Myocyte (in vitro differentiated cells): ENCODE results near the gene ANKAR. TPM values are rescaled to one million over a fixed set of nuclear protein-coding genes. Genes with fewer than 3 reads are reported as not detected.
"Not testable (repeated sequence)": the region's sequence is repeated elsewhere in the genome, so short reads cannot be mapped to it uniquely, and the experiment has no call there.

Experiments used
- DNase-seq: peaks from one replicate; pipeline ENCODE4 v3.0.0-alpha.2; 2012; ENCODE audit warnings: low read depth
- total RNA-seq: library from RNA; depleted of rRNA; stranded (reverse); fragments of >200 nt; gene quantifications from 2 replicates; pipeline ENCODE4 v1.2.3, GENCODE V29; 2014

ANKAR gene
- total RNA-seq, 1 donor from 2014 or later: 5.9 TPM

DNA sequence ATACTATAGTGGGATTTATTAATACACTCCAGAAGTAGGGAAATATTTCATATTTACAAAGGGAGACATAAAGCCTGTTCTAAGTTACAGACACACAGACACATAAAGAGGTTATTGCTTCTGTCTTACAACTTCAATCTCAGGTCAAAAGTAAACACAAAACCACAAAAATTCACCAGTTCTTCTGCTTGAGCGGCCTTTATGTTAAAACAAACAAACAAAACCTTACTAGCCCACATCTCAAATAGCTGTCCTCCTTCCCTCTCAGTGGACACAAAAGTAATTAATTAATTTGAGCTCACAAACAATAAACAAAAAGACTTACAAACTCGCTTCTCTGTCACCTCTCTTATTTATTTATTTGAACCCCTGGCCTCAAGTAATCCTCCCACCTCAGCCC lies 14.7 kb upstream of the ANKAR start:
- DNase-seq: no peak

DNA sequence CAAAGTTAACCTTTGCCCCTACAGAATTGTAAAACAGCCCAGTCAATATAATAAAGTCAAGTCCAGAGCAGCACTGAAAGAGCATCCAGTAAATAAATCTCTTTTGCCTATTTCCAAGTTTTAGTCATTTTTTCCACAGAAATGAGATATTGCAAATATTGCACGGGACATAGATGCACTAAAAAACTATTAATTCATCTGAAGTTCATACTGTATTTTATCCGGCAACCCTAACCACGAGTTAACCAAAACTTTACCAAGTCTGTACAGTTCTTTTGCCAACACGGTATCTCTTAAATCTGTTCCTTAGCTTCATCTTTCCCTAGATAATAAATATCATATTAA lies 13.7 kb upstream of the ANKAR start:
- no peak for DNase-seq

DNA sequence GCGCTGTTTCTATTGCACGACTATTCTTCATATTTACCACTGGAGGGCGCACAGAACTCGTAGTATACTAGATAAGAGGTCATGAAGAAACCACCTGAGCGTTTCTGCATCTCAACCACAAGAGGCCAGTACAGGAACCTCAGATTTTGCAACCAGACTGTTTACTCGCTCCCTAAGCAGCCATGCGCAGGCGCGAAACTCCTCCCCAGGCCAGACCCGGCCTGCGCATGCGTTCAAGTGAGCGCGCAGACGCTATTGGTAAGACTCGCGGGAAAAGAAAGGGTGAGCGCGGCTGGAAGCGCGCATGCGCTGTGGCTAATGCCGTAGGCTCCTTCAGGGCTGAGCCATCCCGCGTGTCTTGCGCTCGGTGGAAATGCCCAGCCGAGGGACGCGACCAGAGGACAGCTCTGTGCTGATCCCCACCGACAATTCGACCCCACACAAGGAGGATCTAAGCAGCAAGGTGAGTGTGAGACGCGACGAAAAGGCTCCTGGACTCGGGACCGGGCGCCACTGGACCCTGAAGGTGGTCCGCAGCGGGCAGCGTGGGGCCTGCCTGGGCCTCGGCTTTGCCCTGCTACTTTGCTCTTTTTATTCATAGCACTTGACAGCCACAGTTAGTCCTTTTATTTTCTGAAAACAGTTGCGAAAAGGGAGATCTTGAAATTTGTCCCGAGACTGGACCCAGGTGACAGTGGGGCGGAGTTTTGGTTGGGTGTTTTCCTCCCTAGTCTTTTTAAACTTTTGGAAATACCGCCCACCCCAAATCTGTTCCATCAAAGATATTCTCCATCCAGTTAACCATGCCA lies 13.1 kb upstream of the ANKAR start, which contains the start of gene ASNSD1:
Gene ASNSD1, plus strand, starts transcription at position 312 of the 809 bp plus-strand sequence. CDS start 4,674 bp downstream, outside the sequence.
- DNase-seq: peak; percentile 99

DNA sequence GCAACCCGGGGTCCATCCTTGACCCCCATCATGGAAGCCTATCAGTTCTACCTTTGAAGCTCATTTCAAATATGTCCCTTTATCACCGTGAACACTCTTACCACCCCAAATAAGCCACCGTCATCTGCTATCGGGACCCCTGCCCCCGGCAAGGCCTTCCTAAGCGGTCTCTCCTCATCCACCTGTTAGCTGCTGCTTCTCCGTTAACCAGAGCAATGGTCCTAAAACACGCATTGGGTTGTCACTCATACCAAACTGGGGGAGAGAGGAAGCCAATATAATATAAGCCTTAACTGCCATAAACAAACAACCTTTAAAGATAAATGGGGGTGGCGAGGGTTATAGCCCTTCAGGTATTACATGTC lies 12.5 kb upstream of the ANKAR start:
- DNase-seq: no peak

DNA sequence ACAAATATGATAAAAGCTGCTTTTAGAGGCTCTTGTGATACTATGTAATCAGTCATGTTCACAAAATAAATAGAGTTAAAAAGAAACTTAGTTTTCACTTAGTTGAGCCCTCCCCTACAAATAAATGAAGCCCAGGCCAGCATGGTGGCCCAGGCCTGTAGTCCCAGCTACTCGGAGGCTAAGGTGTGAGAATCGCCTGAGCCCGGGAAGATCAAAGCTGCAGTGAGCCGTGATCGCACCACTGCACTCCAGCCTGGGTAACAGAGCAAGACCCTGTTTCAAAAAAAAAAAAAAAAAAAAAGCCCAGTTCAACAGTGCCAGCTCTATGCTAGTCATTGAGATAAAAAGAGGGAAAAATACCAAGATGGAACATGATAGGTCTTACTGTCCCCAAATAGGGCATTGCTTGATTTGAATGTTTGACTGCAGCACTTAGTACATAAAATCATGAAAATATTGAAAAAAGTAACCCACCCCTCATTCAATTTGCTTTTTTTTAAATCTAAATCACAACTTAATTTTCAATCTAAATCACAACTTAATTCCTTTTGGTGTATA lies 11.7 kb upstream of the ANKAR start:
- no peak for DNase-seq

DNA sequence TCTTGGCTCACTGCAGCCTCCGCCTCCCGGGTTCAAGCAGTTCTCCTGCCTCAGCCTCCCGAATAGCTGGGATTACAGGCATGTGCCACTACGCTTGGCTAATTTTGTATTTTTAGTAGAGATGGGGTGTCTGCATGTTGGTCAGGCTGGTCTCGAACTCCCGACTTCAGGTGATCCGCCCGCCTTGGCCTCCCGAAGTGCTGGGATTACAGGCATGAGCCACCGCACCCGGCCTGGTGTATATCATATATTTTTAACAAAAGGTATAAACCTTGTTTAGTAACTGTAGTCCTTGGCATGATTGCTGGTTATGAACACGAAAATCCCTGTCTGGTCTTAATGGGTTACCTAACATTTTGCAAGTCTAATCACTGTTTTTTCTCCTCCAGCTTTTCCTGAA lies 11.2 kb upstream of the ANKAR start:
- DNase-seq: not testable (repeated sequence)

DNA sequence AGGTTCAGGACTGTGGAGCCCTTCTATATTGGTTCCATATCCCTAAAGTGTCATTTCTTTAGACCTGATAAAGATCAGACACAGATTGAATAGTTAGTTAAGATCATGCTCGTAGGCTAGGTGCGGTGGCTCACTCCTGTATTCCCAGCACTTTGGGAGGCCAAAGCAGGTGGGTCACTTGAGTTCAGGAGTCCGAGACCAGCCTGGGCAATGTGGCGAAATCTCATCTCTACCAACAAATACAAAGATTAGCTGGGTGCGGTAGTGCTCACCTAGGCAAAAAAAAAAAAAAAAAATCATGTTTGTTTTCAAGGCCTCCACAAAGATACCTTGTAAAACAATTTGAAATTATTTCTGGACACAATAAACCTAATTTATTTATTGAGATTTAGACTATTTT lies 4.6 kb upstream of the ANKAR start:
- DNase-seq: no peak

DNA sequence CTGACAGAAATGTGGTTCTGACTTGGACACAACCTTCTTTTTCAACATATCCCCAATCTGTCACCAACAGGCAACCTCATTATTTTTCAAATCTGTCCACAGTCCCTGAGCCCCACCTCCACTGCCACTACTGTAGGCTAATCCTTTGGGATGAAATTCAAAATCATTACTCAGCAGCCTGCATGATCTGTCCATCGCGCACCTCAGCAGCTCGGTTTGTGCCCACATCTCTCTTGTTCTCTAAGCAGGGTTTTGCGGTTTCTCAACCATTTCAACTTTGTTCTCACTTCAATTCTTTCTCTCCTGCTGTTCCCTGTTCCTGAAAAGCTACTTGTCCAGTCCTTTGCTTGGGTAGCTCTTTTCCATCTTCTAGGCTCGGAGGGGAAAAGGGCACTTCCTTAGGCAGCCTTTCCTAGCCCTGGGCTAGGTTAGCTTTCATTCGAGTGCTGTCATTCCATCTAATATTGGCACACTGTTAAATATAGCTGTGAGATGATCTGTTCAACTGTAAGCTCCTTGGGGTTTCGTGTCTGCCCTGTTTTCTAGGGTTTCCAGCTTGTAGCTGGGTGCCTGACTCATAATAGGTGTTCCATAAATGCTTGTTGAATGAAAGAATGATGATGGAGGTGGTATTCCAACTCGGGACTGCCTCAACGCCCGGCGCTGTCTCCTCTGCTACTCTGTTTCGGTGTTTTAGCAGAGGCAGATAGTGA lies 653 bp upstream of the ANKAR start:
- DNase-seq: no peak

DNA sequence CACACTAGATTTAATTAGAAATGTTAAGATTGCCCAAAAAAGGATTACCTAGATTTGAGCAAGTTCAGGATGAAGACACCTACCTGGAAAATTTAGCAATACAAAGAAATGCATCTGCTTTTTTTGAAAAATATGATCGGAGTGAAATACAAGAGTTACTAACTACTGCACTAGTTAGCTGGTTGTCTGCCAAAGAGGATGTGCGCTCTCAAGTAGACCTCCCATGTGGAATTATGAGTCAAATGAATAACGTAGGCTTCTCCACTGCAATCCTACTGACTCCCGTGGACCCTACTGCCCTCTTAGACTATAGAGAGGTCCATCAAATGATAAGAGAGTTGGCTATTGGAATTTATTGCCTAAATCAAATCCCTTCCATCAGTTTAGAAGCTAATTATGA lies 2.0 kb downstream of the ANKAR start:
- no peak for DNase-seq

DNA sequence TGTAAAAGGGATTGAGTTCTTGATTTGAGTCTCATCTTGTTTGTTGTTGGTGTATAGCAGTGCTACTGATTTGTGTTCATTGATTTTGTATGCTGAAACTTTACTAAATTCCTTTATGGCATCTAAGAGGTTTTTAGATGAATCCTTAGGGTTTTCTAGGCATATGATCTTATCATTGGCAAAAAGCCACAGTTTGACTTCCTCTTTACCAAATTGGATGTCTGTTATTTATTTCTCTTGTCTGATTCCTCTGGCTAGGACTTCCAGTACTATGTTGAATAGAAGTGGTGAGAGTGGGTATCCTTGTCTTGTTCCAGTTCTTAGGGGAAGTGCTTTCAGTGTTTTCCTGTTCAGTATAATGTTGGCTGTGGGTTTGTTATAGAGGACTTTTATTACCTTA lies 4.8 kb downstream of the ANKAR start:
- no peak for DNase-seq

DNA sequence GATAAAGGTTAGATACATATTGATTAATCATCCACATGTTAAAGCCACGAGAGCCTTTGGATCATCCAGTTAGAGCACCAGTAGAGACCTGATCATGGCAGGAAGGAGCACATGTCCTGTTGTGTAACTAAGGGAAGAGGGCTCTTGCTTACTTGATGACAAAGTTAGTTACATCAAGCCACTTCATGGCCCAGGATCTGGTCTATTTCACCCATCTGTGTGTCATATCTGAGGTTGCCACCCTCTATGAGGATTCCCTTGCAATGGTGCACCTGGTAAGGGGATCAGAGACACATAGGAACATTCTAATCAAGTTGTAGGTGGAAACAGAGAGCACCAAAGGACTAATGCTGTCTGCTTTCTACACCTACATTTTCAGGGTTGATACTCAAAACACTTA lies 6.7 kb downstream of the ANKAR start:
- DNase-seq: no peak

DNA sequence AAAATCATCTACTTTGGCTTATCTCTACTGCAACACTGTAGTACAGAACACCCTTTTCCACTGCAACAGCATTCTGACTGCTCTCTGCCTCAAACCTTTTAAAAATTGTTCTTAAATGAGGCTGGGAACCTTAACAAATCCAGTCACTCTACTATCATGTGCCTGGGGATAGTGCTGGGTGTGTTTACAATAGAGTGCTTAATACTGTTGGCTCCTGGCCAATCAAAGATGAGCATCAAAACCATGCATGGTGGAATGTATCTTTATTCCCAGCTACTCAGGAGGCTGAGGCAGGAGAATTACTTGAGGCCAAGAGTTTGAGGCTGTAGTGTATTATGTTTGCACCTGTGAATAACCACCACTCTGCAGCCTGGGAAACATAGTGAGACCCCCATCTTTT lies 7.4 kb downstream of the ANKAR start:
- DNase-seq: no peak

DNA sequence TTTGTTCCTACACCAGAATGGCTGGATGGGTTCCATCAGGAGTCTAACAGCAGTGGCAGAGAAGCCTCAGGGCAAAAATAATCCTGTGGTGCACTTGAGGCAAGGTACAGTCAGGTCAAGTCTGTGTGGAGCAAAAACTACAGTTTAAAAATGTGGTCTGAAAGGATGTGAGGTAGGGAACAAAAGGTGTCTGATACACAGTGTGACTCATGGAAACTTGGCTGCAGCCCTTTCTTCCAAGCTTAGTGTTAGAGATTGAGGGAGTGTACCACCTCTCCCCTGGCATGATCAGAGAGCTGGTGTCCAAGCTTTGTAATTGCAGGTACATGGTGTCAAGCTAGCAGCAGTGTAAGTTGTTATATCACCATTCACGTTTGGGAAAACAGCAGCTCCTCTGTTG lies 8.9 kb downstream of the ANKAR start:
- DNase-seq: no peak

DNA sequence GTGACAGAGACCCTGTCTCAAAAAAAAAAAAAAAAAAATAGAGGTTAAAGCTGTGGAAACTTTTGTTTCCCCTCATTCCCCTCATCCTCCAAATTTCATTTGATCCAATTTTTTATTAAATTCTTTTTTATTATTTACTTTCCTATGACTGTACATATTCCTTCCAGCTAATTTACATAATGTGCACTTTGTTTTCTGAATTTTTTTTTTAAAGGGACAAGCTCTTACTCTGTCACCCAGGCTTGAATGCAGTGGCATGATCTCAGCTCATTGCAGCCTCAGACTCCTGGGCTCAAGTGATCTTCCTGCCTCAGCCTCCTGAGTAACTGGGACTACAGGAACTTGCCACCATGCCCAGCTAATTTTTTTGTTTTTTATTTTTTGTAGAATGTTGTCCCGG lies 10.3 kb downstream of the ANKAR start:
- DNase-seq: no peak

DNA sequence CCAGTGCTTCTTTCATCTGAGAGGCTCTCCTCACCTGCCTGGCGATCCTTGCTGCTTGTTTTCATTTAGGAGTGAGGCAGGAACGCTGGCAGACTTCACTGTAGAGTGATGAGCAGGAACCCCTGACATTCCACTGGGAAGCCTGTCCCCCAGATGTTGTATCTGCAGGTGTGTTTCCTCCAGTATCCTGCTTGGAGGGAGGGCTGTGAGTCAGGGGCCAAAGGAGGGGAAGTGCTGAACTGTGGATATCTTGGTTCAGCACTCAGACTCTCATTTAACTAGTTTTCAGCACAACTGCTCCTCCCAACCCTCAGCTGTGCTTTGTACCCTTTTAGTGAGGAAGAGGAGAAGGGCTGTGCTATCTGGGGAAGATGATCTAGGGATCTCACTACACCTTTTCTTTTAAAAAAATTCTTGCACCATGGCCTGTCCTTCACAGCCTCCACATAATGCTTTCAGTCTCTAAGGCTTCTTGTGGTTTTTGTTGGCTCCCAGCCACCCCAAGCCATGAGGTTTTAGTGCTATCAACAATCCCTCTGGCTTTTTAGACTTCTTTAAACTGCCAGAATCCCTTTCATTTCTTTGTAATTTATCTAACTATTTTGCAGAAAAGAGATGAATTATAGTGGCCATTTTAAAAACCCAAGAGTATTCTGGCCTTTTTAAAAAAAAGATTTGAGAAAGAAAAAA lies 11.2 kb downstream of the ANKAR start:
- DNase-seq: peak; percentile 79

DNA sequence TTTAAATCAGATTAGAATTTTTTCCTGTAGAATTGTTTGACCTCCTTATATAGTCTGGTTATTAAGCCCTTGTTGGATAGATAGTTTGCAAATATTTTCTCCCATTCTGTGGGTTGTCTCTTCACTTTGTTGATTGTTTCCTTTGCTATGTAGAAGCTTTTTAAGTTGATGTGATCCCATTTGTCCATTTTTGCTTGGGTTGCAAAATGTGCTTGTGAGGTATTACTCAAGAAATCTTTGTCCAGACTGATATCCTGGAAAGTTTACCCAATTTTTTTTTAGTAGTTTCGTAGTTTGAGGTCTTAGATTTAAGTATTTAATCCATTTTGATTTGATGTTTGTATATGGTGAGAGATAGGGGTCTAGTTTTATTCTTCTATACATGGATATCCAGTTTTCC lies 13.3 kb downstream of the ANKAR start:
- not testable (repeated sequence) for DNase-seq

DNA sequence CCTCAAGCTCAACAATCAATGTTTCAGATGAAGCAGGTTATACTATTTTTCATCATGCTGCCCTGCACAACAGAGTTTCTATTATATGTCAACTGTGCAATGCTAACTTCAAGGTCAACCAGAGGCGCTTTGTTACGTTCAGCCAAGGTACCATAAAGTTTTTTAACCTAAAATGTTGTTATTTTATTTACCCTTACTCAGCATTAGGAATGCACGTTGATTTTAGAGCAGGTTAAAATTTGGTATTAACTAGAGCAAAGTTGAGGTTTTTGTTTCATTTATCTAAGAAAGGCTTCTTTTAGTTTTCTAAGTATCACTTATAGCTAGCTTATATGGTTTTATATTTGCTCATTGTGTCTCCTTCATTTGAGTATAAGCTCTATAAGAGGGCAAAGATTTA lies 21.8 kb downstream of the ANKAR start:
- no peak for DNase-seq

DNA sequence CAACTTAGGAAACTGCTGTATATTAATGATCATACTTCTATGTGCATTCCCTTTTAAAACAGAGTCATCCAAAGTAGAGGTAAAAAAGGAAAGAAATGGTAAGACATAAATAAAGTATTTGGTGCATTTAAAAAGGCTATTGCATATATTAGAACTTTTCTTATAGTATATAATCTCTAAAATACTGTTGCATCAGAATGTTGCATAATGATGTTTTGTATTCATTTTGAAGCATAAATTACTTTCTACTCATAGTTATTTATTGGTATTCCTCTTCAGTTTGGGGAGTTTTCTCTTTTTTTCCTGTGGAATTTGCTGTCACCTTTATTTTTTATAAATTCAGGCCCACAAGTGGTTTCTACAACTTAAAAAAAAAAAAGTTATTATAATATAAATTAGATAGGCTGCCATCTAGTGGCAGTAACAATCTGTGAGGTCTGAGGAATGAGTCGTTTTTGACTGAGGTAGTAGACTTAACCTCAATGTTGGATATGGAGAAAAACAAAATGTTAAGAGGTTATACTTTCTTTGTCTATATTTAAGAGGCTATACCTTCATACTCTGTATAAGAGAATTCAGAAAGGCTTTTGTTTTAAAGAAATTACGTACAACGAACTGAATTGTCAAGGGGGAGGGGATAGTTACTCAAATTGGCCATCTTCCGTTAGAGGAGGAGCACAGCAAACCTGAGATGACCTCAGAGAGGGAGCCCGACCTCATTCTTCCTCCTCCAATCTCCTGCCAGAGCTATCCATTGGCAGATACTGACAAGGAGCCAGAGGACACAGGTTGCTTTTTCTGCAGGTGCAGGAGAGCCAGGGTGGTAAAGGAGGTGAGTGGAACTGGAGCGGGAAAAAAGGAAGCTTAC lies 23.8 kb downstream of the ANKAR start:
- DNase-seq: peak; percentile 65

DNA sequence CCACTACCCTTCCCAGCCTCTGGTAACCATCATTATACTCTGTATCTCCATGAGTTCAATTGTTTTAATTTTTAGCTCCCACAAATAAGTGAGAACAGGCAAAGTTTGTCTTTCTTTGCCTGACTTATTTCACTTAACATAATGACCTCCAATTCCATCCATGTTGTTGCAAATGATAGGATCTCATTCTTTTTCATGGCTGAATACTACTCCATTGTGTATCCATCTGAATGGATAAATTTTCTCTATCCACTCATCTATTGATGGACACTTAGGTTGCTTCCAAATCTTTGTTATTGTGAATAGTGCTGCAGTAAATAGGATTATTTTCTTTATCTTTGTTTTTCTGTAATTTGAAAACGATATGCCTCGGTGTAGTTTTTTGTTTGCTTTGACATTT lies 26.2 kb downstream of the ANKAR start:
- DNase-seq: no peak

DNA sequence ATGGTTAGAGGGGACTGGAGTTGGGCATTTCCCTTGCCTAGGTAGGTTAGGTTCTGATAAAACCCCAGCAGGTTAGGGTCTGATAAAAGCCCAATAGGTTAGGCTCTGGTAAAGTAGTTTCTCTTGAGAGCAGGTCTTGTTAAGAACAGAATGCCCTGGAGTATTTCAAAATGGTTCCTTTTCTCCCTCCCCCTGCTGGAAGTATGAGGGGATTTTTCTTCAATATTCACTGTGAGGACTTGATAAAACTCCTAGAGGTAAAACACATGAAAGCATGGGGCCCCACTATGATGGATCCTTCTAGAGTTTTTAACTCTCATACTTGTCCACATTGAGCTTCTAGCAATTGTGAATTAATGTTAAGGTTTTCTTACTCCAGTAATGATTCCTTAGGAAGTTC lies 27.6 kb downstream of the ANKAR start:
- DNase-seq: no peak
